Liver (tissue), 8 donors: Measurements from ENCODE around the gene SMIM45.

Source experiments
- DNase-seq: peaks from one replicate; pipeline ENCODE4 v3.0.0-alpha.2; 2017; ENCODE audit warnings: low spot score
- H3K27ac ChIP-seq, 2 donors: one replicate each; pipeline ENCODE4 v1.7.0; 2013; ENCODE audit warnings: inconsistent platforms in 2 of 2, low read length in 2 of 2, control low read depth in 1 of 2, low read depth in 1 of 2, mild to moderate bottlenecking in 1 of 2
- H3K27me3 ChIP-seq, 4 donors: one replicate each; pipeline versions ENCODE4 v1.6.1 to v1.7.0; 2013; ENCODE audit warnings: low read length in 3 of 4, inconsistent platforms in 1 of 4, mild to moderate bottlenecking in 1 of 4, moderate library complexity in 1 of 4; ENCODE audit not compliant: control insufficient read depth in 4 of 4, insufficient read depth in 4 of 4
- H3K36me3 ChIP-seq, 4 donors: one replicate each; pipeline versions ENCODE4 v1.6.1 to v1.7.0; 2013; ENCODE audit warnings: low read length in 3 of 4, mild to moderate bottlenecking in 3 of 4, low read depth in 1 of 4, moderate library complexity in 1 of 4; ENCODE audit not compliant: control insufficient read depth in 4 of 4, insufficient read depth in 3 of 4
- H3K4me1 ChIP-seq, 4 donors: one replicate each; pipeline versions ENCODE4 v1.6.1 to v1.7.0; 2013; ENCODE audit warnings: low read length in 3 of 4, mild to moderate bottlenecking in 3 of 4, moderate library complexity in 1 of 4; ENCODE audit not compliant: control insufficient read depth in 4 of 4, insufficient read depth in 4 of 4
- H3K4me3 ChIP-seq, 3 donors: one replicate each; pipeline versions ENCODE4 v1.6.1 to v1.7.0; 2013; ENCODE audit warnings: low read length in 3 of 3, control low read depth in 1 of 3, low read depth in 1 of 3, mild to moderate bottlenecking in 1 of 3
- H3K9ac ChIP-seq, 2 donors: one replicate each; pipeline ENCODE4 v1.7.0; 2013; ENCODE audit warnings: low read length in 2 of 2, mild to moderate bottlenecking in 2 of 2, moderate library complexity in 2 of 2, control low read depth in 1 of 2, low read depth in 1 of 2
- H3K9me3 ChIP-seq, 4 donors: one replicate each; pipeline versions ENCODE4 v1.6.1 to v1.7.0; 2013; ENCODE audit warnings: low read length in 3 of 4; ENCODE audit not compliant: control insufficient read depth in 4 of 4
- ATF3 ChIP-seq: IDR thresholded peaks from 2 replicates; pipeline ENCODE4 v1.6.1; 2016; ENCODE audit warnings: antibody characterized with exemption
- CTCF ChIP-seq: fragments of 150-350 bp; IDR thresholded peaks from 2 replicates; pipeline ENCODE4 v1.5.1; 2017; ENCODE audit warnings: improper control_type of control experiment, low read depth, low read length; ENCODE audit not compliant: missing input control
- EGR1 ChIP-seq, 2 donors: IDR thresholded peaks; 2 replicates each; pipeline ENCODE4 v1.6.1; 2016 to 2018; ENCODE audit warnings: antibody characterized with exemption in 2 of 2, low read depth in 2 of 2
- FOXA1 ChIP-seq: IDR thresholded peaks from 2 replicates; pipeline ENCODE4 v1.6.1; 2016; ENCODE audit warnings: antibody characterized with exemption
- FOXA2 ChIP-seq: IDR thresholded peaks from 2 replicates; pipeline ENCODE4 v1.6.1; 2016; ENCODE audit warnings: antibody characterized with exemption
- GABPA ChIP-seq, 2 donors: IDR thresholded peaks in 1 of 2; conservative IDR thresholded peaks in 1 of 2; 2 replicates each; pipeline ENCODE4 v1.6.1; 2016; ENCODE audit warnings: antibody characterized with exemption in 2 of 2, mild to moderate bottlenecking in 1 of 2, moderate library complexity in 1 of 2
- HNF4A ChIP-seq, 2 donors: conservative IDR thresholded peaks; 2 replicates each; pipeline ENCODE4 v1.6.1; 2016; ENCODE audit warnings: antibody characterized with exemption in 2 of 2, mild to moderate bottlenecking in 2 of 2
- HNF4G ChIP-seq: IDR thresholded peaks from 2 replicates; pipeline ENCODE4 v1.6.1; 2016; ENCODE audit warnings: antibody characterized with exemption
- JUND ChIP-seq, 2 donors: IDR thresholded peaks; 2 replicates each; pipeline ENCODE4 v1.6.1; 2016; ENCODE audit warnings: antibody characterized with exemption in 2 of 2
- MAX ChIP-seq: IDR thresholded peaks from 2 replicates; pipeline ENCODE4 v1.6.1; 2016; ENCODE audit warnings: antibody characterized with exemption
- RAD21 ChIP-seq, 2 donors: IDR thresholded peaks; 2 replicates each; pipeline ENCODE4 v1.6.1; 2016; ENCODE audit warnings: antibody characterized with exemption in 2 of 2, mild to moderate bottlenecking in 2 of 2
- REST ChIP-seq: IDR thresholded peaks from 2 replicates; pipeline ENCODE4 v1.6.1; 2016; ENCODE audit warnings: antibody characterized with exemption, mild to moderate bottlenecking
- RXRA ChIP-seq, 2 donors: IDR thresholded peaks; 2 replicates each; pipeline ENCODE4 v1.6.1; 2017 to 2018; ENCODE audit warnings: antibody characterized with exemption in 2 of 2, mild to moderate bottlenecking in 1 of 2
- SP1 ChIP-seq: IDR thresholded peaks from 2 replicates; pipeline ENCODE4 v1.6.1; 2018; ENCODE audit warnings: antibody characterized with exemption, mild to moderate bottlenecking
- TAF1 ChIP-seq: conservative IDR thresholded peaks from 2 replicates; pipeline ENCODE4 v1.6.1; 2016; ENCODE audit warnings: antibody characterized with exemption, mild to moderate bottlenecking
- YY1 ChIP-seq: IDR thresholded peaks from 2 replicates; pipeline ENCODE4 v1.6.1; 2016; ENCODE audit warnings: antibody characterized with exemption, mild to moderate bottlenecking
- ZBTB33 ChIP-seq: IDR thresholded peaks from 2 replicates; pipeline ENCODE4 v1.6.1; 2016; ENCODE audit warnings: antibody characterized with exemption
- WGBS: extraction: QIAGEN DNeasy Blood & Tissue Kit; methylation state at CpG from one replicate; pipeline ENCODE4 v1.1.7; 2013; 5-methylcytosine and 5-hydroxymethylcytosine counted together
- donor health status: healthy.
- donor health status: healthy.
- donor health status: healthy.
- donor health status: healthy.
- donor health status: healthy.

SMIM45 gene

GRCh38 chr22:41998361-41999261 is 46.7 kb downstream of the SMIM45 start, which contains the start of gene WBP2NL:
WBP2NL (plus strand) TSS chr22:41998788; CDS start chr22:41998819, 31 bp downstream.
- H3K9ac ChIP-seq: peak within 1 kb of the TSS in 1 of 2 donors; percentile 13

More at GRCh38 chr22:41998361-41999261, 46.7 kb downstream of the SMIM45 start, which contains the start of gene WBP2NL:
- Histone ChIP-seq H3K9me3 (no peaks in the 10 kb centered on the region), H3K4me3 (peak within 1 kb of the TSS; percentile 61 to 95 (median 71)), H3K4me1 (peaks cover 3 to 9% (median 7%) of the 10 kb centered on the region in 4 donors), H3K27me3 (no peaks in the 10 kb centered on the region), H3K27ac (peak within 1 kb of the TSS; percentile 0 to 59), H3K36me3 (peaks cover 0 to 1% (median 0%) of the 10 kb centered on the region in 4 donors)
- WGBS: 34% methylated on average over 71 of the region's 71 CpGs
- peak; percentile 81 for DNase-seq
- TF ChIP-seq SP1 (peak; percentile 61), HNF4G (no peak), JUND (IDR thresholded peaks at IDR 0.05) (peak in 1 of 2 donors; percentile 7), ZBTB33 (peak; percentile 45), ATF3 (no peak), YY1 (peak; percentile 98), REST (peak; percentile 41), GABPA (IDR thresholded peaks at IDR 0.05 in 1 of 2, conservative IDR thresholded peaks at IDR 0.05 in 1 of 2) (no peak), RXRA (IDR thresholded peaks at IDR 0.05) (peak in 1 of 2 donors; percentile 29), EGR1 (IDR thresholded peaks at IDR 0.05; ENCODE audit: low read depth in 2 of 2) (no peak), TAF1 (peak; percentile 84), MAX (peak; percentile 41), RAD21 (IDR thresholded peaks at IDR 0.05) (peak in 1 of 2 donors; percentile 38), HNF4A (conservative IDR thresholded peaks at IDR 0.05) (no peak), FOXA2 (no peak), CTCF (no peak), FOXA1 (no peak)
